ENCODE results near the gene AP3B2.

Gene AP3B2

DNA sequence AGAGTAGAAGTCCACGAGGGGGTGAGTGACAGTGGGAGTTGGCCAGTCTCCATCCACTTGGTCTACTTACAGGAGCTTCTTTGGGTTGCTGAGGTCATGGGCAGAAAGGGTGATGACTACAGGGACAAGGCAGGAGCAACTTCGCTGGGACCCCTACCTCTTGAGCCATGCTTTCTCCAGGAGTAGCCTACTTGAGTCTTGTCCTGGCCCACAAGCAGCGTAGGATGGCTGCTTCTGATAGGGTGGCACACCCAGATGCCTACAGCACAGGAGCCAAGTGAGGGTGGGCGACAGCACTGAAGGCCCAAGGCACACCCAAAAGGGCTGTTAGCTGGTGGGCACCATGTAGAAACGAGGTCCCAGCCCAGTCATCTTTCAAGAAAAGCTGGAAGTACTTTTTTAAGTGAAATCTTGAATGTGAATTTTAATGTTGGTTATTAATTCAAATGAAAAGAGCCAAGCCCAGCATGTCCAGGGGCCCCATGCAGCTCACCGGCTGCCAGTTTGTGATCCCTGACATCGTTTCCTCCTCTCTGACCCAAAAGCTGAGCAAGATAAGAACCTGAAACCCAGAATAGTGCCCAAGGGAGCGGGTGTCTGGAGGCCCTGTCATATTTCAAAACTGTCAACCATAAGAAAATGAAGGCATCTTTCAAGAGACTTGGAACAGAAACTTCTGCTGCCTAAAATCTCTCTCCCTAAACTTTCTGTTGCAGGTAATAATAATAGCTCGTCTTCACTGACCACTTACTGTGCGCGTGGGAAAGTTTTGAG is 60.3 kb downstream of the AP3B2 start:
- no peak for TF ChIP-seq RARB (CRISPR knock-in tag; IDR thresholded peaks at IDR 0.05)
- TF ChIP-seq ZFP30 (CRISPR knock-in tag; IDR thresholded peaks at IDR 0.05) = no peak
- no peak for TF ChIP-seq GLIS3 (CRISPR knock-in tag; IDR thresholded peaks at IDR 0.05)
- no peak for TF ChIP-seq ZNF8 (CRISPR knock-in tag; IDR thresholded peaks at IDR 0.05)
- TF ChIP-seq ZNF70 (CRISPR knock-in tag; IDR thresholded peaks at IDR 0.05) = no peak
- TF ChIP-seq, protein P1, sequence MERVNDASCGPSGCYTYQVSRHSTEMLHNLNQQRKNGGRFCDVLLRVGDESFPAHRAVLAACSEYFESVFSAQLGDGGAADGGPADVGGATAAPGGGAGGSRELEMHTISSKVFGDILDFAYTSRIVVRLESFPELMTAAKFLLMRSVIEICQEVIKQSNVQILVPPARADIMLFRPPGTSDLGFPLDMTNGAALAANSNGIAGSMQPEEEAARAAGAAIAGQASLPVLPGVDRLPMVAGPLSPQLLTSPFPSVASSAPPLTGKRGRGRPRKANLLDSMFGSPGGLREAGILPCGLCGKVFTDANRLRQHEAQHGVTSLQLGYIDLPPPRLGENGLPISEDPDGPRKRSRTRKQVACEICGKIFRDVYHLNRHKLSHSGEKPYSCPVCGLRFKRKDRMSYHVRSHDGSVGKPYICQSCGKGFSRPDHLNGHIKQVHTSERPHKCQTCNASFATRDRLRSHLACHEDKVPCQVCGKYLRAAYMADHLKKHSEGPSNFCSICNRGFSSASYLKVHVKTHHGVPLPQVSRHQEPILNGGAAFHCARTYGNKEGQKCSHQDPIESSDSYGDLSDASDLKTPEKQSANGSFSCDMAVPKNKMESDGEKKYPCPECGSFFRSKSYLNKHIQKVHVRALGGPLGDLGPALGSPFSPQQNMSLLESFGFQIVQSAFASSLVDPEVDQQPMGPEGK (CRISPR knock-in tag; IDR thresholded peaks at IDR 0.05; ENCODE audit: borderline replicate concordance) = no peak
- TF ChIP-seq, protein P2, sequence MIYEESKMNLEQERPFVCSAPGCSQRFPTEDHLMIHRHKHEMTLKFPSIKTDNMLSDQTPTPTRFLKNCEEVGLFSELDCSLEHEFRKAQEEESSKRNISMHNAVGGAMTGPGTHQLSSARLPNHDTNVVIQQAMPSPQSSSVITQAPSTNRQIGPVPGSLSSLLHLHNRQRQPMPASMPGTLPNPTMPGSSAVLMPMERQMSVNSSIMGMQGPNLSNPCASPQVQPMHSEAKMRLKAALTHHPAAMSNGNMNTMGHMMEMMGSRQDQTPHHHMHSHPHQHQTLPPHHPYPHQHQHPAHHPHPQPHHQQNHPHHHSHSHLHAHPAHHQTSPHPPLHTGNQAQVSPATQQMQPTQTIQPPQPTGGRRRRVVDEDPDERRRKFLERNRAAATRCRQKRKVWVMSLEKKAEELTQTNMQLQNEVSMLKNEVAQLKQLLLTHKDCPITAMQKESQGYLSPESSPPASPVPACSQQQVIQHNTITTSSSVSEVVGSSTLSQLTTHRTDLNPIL (CRISPR knock-in tag; IDR thresholded peaks at IDR 0.05; ENCODE audit: low read depth) = no peak
- TF ChIP-seq SNAI2 (CRISPR knock-in tag; IDR thresholded peaks at IDR 0.05) = no peak
- TF ChIP-seq TOX (CRISPR knock-in tag; IDR thresholded peaks at IDR 0.05; ENCODE audit: borderline replicate concordance) = no peak
- no peak for TF ChIP-seq ISL1 (CRISPR knock-in tag; IDR thresholded peaks at IDR 0.05)
- TF ChIP-seq TCF4 (CRISPR knock-in tag; IDR thresholded peaks at IDR 0.05; ENCODE audit: borderline replicate concordance) = no peak
- ATAC-seq = no peak

DNA sequence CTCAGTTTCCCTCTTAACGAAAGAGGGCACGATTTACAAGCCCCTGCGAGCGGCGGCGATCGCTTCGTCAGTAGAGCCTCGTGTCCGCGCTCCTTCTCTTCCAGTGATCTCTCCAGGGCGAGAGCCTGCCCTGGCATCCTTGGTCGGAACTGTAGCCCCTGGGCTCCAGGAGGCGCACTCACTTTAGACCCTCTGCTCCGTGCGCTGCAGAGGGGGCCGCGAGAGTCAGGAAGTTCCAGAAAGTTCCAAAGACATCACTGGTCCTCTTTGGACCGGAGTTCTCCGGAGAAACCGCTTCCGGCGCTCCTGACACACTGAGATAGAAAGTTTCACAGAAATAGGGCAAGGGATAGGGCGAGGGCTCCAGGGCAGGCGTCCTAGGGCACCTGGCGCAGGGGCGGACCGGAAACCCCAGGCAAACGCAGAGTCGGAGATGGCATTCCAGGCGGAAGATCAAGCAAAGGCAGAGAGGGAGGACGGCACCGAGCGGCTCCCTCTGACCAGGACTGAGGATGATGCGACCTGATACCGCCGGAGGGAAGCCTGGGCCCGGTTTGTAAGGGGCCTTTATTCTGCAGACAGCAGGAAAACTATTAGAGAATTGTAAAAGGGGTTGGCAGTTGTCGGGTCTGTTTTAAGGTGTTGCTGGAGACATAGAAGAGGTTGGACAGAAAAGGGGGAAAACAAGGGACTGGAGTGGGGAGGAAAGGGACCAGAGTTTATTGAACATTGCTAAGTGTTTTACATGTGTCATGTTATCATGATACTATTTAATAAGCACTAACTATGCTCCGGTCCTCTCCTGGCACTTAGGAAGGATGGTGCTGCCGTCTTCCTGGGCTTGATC is 61.2 kb downstream of the AP3B2 start:
- TF ChIP-seq, protein P3, sequence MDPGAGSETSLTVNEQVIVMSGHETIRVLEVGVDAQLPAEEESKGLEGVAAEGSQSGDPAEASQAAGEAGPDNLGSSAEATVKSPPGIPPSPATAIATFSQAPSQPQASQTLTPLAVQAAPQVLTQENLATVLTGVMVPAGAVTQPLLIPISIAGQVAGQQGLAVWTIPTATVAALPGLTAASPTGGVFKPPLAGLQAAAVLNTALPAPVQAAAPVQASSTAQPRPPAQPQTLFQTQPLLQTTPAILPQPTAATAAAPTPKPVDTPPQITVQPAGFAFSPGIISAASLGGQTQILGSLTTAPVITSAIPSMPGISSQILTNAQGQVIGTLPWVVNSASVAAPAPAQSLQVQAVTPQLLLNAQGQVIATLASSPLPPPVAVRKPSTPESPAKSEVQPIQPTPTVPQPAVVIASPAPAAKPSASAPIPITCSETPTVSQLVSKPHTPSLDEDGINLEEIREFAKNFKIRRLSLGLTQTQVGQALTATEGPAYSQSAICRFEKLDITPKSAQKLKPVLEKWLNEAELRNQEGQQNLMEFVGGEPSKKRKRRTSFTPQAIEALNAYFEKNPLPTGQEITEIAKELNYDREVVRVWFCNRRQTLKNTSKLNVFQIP (CRISPR knock-in tag; IDR thresholded peaks at IDR 0.05; ENCODE audit: borderline replicate concordance, low read depth) = no peak
- no peak for ATAC-seq

DNA sequence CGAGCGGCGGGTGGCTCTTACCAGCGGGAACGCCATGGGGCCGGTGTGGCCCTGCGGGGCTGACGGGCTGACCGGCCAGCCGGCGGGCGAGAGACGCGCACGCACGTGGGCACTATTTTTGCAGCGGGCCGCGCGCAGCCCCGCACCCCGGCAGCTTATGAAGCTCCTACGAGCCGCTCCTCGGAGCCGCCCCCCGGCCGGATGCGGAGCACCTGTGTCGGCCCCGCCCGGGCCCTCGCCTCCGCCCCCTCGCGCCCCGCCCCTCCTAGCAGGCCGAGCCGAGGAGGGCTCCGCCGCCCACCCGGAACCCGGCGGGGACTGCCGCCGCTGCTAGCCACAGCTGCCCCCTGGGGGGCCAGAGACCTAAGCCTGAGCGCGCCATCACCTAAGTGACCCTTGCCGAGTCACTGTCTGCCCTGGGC is 61.8 kb downstream of the AP3B2 start:
- no peak; the same call in 2 of the 3 replicates for ATAC-seq
- TF ChIP-seq OSR1 (CRISPR knock-in tag; IDR thresholded peaks at IDR 0.05) = no peak
- TF ChIP-seq, protein P4, sequence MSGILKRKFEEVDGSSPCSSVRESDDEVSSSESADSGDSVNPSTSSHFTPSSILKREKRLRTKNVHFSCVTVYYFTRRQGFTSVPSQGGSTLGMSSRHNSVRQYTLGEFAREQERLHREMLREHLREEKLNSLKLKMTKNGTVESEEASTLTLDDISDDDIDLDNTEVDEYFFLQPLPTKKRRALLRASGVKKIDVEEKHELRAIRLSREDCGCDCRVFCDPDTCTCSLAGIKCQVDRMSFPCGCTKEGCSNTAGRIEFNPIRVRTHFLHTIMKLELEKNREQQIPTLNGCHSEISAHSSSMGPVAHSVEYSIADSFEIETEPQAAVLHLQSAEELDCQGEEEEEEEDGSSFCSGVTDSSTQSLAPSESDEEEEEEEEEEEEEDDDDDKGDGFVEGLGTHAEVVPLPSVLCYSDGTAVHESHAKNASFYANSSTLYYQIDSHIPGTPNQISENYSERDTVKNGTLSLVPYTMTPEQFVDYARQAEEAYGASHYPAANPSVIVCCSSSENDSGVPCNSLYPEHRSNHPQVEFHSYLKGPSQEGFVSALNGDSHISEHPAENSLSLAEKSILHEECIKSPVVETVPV (CRISPR knock-in tag; IDR thresholded peaks at IDR 0.05) = no peak
- TF ChIP-seq GLIS3 (CRISPR knock-in tag; IDR thresholded peaks at IDR 0.05) = no peak
- no peak for TF ChIP-seq ZC3H10 (CRISPR knock-in tag; IDR thresholded peaks at IDR 0.05)
- TF ChIP-seq, protein P5, sequence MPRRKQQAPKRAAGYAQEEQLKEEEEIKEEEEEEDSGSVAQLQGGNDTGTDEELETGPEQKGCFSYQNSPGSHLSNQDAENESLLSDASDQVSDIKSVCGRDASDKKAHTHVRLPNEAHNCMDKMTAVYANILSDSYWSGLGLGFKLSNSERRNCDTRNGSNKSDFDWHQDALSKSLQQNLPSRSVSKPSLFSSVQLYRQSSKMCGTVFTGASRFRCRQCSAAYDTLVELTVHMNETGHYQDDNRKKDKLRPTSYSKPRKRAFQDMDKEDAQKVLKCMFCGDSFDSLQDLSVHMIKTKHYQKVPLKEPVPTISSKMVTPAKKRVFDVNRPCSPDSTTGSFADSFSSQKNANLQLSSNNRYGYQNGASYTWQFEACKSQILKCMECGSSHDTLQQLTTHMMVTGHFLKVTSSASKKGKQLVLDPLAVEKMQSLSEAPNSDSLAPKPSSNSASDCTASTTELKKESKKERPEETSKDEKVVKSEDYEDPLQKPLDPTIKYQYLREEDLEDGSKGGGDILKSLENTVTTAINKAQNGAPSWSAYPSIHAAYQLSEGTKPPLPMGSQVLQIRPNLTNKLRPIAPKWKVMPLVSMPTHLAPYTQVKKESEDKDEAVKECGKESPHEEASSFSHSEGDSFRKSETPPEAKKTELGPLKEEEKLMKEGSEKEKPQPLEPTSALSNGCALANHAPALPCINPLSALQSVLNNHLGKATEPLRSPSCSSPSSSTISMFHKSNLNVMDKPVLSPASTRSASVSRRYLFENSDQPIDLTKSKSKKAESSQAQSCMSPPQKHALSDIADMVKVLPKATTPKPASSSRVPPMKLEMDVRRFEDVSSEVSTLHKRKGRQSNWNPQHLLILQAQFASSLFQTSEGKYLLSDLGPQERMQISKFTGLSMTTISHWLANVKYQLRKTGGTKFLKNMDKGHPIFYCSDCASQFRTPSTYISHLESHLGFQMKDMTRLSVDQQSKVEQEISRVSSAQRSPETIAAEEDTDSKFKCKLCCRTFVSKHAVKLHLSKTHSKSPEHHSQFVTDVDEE (CRISPR knock-in tag; IDR thresholded peaks at IDR 0.05) = no peak
- TF ChIP-seq ZFP30 (CRISPR knock-in tag; IDR thresholded peaks at IDR 0.05) = no peak
- TF ChIP-seq ZFP3 (CRISPR knock-in tag; IDR thresholded peaks at IDR 0.05) = no peak
- TF ChIP-seq, protein P1 (CRISPR knock-in tag; IDR thresholded peaks at IDR 0.05; ENCODE audit: borderline replicate concordance) = no peak
- TF ChIP-seq ISL1 (CRISPR knock-in tag; IDR thresholded peaks at IDR 0.05) = no peak
- no peak for TF ChIP-seq TCF4 (CRISPR knock-in tag; IDR thresholded peaks at IDR 0.05; ENCODE audit: borderline replicate concordance)
- no peak for TF ChIP-seq ZNF565 (CRISPR knock-in tag; conservative IDR thresholded peaks at IDR 0.05; ENCODE audit: low read depth)
- TF ChIP-seq SNAI2 (CRISPR knock-in tag; IDR thresholded peaks at IDR 0.05) = no peak
- TF ChIP-seq, protein P3 (CRISPR knock-in tag; IDR thresholded peaks at IDR 0.05; ENCODE audit: borderline replicate concordance, low read depth) = no peak
- TF ChIP-seq BACH2 (CRISPR knock-in tag; IDR thresholded peaks at IDR 0.05; ENCODE audit: borderline replicate concordance) = no peak
- TF ChIP-seq TOX (CRISPR knock-in tag; IDR thresholded peaks at IDR 0.05; ENCODE audit: borderline replicate concordance) = no peak
- no peak for TF ChIP-seq ESRRG (CRISPR knock-in tag; IDR thresholded peaks at IDR 0.05)
- TF ChIP-seq ZNF8 (CRISPR knock-in tag; IDR thresholded peaks at IDR 0.05) = no peak

Data from SK-N-SH treated with all-trans-retinoic acid at 6 μM for 48 hours (cell line).